GM12878 (cell line): ENCODE data around the gene LCMT1. TPM values are rescaled to one million over a fixed set of nuclear protein-coding genes. Genes with fewer than 3 reads are reported as not detected.

Experiments
- ATAC-seq: fragments of 200-7000 bp; cut with Tn5 transposase; 3 replicates; pipeline ENCODE4 v1.9.1; 2020; ENCODE audit warnings: mild to moderate bottlenecking, moderate library complexity
- BruUV-seq: library from RNA; stranded (reverse); fragments of 400-500 nt; replicated peaks from 2 replicates; lab custom pipeline; 2021; lab: Mats Ljungman, UMichigan
- CTCF ChIA-PET: fragments of 300-600 bp; sonication (Branson Sonifier 250); formaldehyde crosslinking; extraction: SDS; loops from one replicate; lab custom pipeline; 2021; ENCODE audit warnings: inconsistent platforms; lab: Yijun Ruan, JAX
- POLR2A ChIA-PET: fragments of 350-600 bp; formaldehyde crosslinking; extraction: SDS; loops from one replicate; lab custom pipeline; 2021; ENCODE audit warnings: inconsistent platforms; lab: Charles Lee
- RAD21 ChIA-PET: fragments of 300-600 bp; sonication (Branson Sonifier 250); formaldehyde crosslinking; loops from one replicate; lab custom pipeline; 2023; ENCODE audit warnings: antibody characterized with exemption; ENCODE audit not compliant: unreplicated experiment; lab: Charles Lee
- SMC1A ChIA-PET: fragments of 300-600 bp; sonication (Branson Sonifier 250); formaldehyde crosslinking; loops from one replicate; lab custom pipeline; 2023; ENCODE audit not compliant: unreplicated experiment, uncharacterized antibody; lab: Charles Lee
- DNase-seq: peaks from one replicate; pipeline ENCODE4 v3.0.0-alpha.2; 2011; ENCODE audit warnings: low read depth, low spot score
- FAIRE-seq: peaks from 3 replicates; lab custom pipeline; 2011; peaks lifted over from hg19 to GRCh38; lab: Jason Lieb, UNC
- H2AFZ ChIP-seq: 2 replicates; pipeline ENCODE4 v1.6.0; 2011; ENCODE audit warnings: low read depth, low read length, control low read depth; ENCODE audit not compliant: control insufficient read depth
- H3K27ac ChIP-seq: 2 replicates; pipeline ENCODE4 v1.5.1; 2011; ENCODE audit warnings: control low read depth; ENCODE audit not compliant: control insufficient read depth, insufficient read depth
- H3K27me3 ChIP-seq, 2 experiments: replicated peaks in 1 of 2; 2 replicates each; pipeline versions ENCODE4 v1.6.0 to v1.6.1; 2011; ENCODE audit warnings: low read length in 1 of 2; ENCODE audit not compliant: control insufficient read depth in 2 of 2, insufficient read depth in 2 of 2
- H3K36me3 ChIP-seq, 2 experiments: 2 replicates each; pipeline ENCODE4 v1.5.1; 2011; ENCODE audit warnings: low read length in 1 of 2; ENCODE audit not compliant: control insufficient read depth in 2 of 2, insufficient read depth in 2 of 2
- H3K4me1 ChIP-seq: 2 replicates; pipeline ENCODE4 v1.6.1; 2011; ENCODE audit warnings: mild to moderate bottlenecking, low read length, moderate library complexity, mixed read lengths; ENCODE audit not compliant: control insufficient read depth, insufficient read depth
- H3K4me2 ChIP-seq: 2 replicates; pipeline ENCODE4 v1.6.0; 2011; ENCODE audit warnings: control low read depth; ENCODE audit not compliant: control insufficient read depth, insufficient read depth
- H3K4me3 ChIP-seq: fragments of 200-600 bp; sonication (generic); 2 replicates; pipeline ENCODE4 v1.5.1; 2016
- H3K79me2 ChIP-seq: 2 replicates; pipeline ENCODE4 v1.6.0; 2011; ENCODE audit warnings: low read length; ENCODE audit not compliant: control insufficient read depth, insufficient read depth
- H3K9ac ChIP-seq: 2 replicates; pipeline ENCODE4 v1.8.0; 2011; ENCODE audit warnings: low read length, control low read depth, mixed read lengths; ENCODE audit not compliant: control insufficient read depth, insufficient read depth
- H3K9me3 ChIP-seq: replicated peaks from 3 replicates; pipeline ENCODE4 v1.5.1; 2011; ENCODE audit warnings: mild to moderate bottlenecking, low read length; ENCODE audit not compliant: control insufficient read depth, insufficient read depth
- H4K20me1 ChIP-seq: 2 replicates; pipeline ENCODE4 v1.6.0; 2011; ENCODE audit not compliant: control insufficient read depth, insufficient read depth
- BRCA1 ChIP-seq: IDR thresholded peaks from 2 replicates; pipeline ENCODE4 v1.6.1; 2011; ENCODE audit warnings: low read depth, low read length, improper control_type of control experiment
- CREB1 ChIP-seq: IDR thresholded peaks from 2 replicates; pipeline ENCODE4 v1.6.1; 2012; ENCODE audit warnings: low read depth, mild to moderate bottlenecking, inconsistent platforms
- CREM ChIP-seq: IDR thresholded peaks from 2 replicates; pipeline ENCODE4 v1.6.1; 2014; ENCODE audit warnings: antibody characterized with exemption, low read depth
- GABPA ChIP-seq: IDR thresholded peaks from 2 replicates; pipeline ENCODE4 v1.6.1; 2014; ENCODE audit warnings: antibody characterized with exemption, low read depth, mild to moderate bottlenecking, inconsistent platforms
- KLF5 ChIP-seq: fragments of 450-650 bp; IDR thresholded peaks from 2 replicates; pipeline ENCODE4 v1.6.1; 2014; ENCODE audit warnings: mild to moderate bottlenecking; ENCODE audit not compliant: partially characterized antibody
- NFYA ChIP-seq: IDR thresholded peaks from 2 replicates; pipeline ENCODE4 v1.6.1; 2011; ENCODE audit warnings: low read depth, mild to moderate bottlenecking, low read length, improper control_type of control experiment, borderline replicate concordance
- NR2C1 ChIP-seq: fragments of 450-650 bp; IDR thresholded peaks from 2 replicates; pipeline ENCODE4 v1.6.1; 2017; ENCODE audit warnings: antibody characterized with exemption, mild to moderate bottlenecking, moderate library complexity
- NR2C2 ChIP-seq: IDR thresholded peaks from 2 replicates; pipeline ENCODE4 v1.6.1; 2011; ENCODE audit warnings: borderline replicate concordance, low read depth; ENCODE audit not compliant: control insufficient read depth, insufficient read length
- TAF1 ChIP-seq: IDR thresholded peaks from 2 replicates; pipeline ENCODE4 v1.6.1; 2011; ENCODE audit warnings: mild to moderate bottlenecking, low read depth, low read length, borderline replicate concordance
- WGBS: methylation state at CpG from one replicate; pipeline ENCODE4 v1.1.6; 2016; ENCODE audit warnings: low lambda C conversion rate; ENCODE audit not compliant: insufficient replicate concordance, insufficient coverage; ENCODE audit errors: missing lambda C conversion rate; 5-methylcytosine and 5-hydroxymethylcytosine counted together
- in situ Hi-C: fragments of 300-500 bp; cut with MboI; formaldehyde crosslinking; loops from 9 replicates; pipeline ENCODE4 v1.14.3; 2018; ENCODE audit warnings: mixed read lengths
- intact Hi-C: fragments of 100-400 bp; cut with micrococcal nuclease; formaldehyde crosslinking; loops from one replicate; pipeline ENCODE4 v1.14.2; 2022; ENCODE audit not compliant: unreplicated experiment
- polyA plus RNA-seq, 11 experiments: library from polyadenylated mRNA; depleted of rRNA in 4 of 11; unstranded in 6 of 11; stranded (reverse) in 5 of 11; fragments of >200 nt; fragmentation: Nextera tagmentation in 4 of 11; fragmentation: Illumina TruSeq in 1 of 11; extraction: Ambion mirVana in 4 of 11; extraction: Trizol in 1 of 11; gene quantifications; 1 replicate in 1 of 11; 2 replicates in 10 of 11; pipeline versions ENCODE4 v1.2.1 to v1.2.3, GENCODE V29; 2011 to 2016; ENCODE audit warnings: inconsistent platforms in 2 of 11, missing spikeins in 2 of 11, low read depth in 1 of 11
- total RNA-seq, 4 experiments: library from RNA; depleted of rRNA in 3 of 4; stranded (reverse); fragments of >200 nt in 3 of 4; fragmentation: Illumina TruSeq in 1 of 4; extraction: Trizol in 1 of 4; gene quantifications; 2 replicates each; pipeline versions ENCODE4 v1.2.1 to v1.2.3, GENCODE V29; 2013 to 2021
- TF ChIP-seq, protein P1 (sequence below): fragments of 450-650 bp; IDR thresholded peaks from 2 replicates; pipeline ENCODE4 v1.6.1; 2017; ENCODE audit warnings: mild to moderate bottlenecking, moderate library complexity
- TF ChIP-seq, protein P2 (sequence below): fragments of 450-650 bp; IDR thresholded peaks from 2 replicates; pipeline ENCODE4 v1.6.1; 2016; ENCODE audit warnings: mild to moderate bottlenecking
- TF ChIP-seq, protein P3 (sequence below): IDR thresholded peaks from 2 replicates; pipeline ENCODE4 v1.6.1; 2012; ENCODE audit warnings: low read depth, low read length, improper control_type of control experiment
- TF ChIP-seq, protein P4 (sequence below): fragments of 450-650 bp; IDR thresholded peaks from 2 replicates; pipeline ENCODE4 v1.6.1; 2017; ENCODE audit warnings: mild to moderate bottlenecking
- TF ChIP-seq, protein P5 (sequence below), 3 experiments: IDR thresholded peaks in 2 of 3; conservative IDR thresholded peaks in 1 of 3; 2 replicates each; pipeline ENCODE4 v1.5.1; 2011; ENCODE audit warnings: low read depth in 3 of 3, low read length in 3 of 3, mild to moderate bottlenecking in 3 of 3, control low read depth in 2 of 3, moderate library complexity in 2 of 3, inconsistent platforms in 1 of 3, mixed read lengths in 1 of 3; ENCODE audit not compliant: control insufficient read depth in 2 of 3, insufficient read depth in 1 of 3; ENCODE audit errors: extremely low read depth in 1 of 3

LCMT1 gene
- total and polyA plus RNA-seq, 10 of the 15 experiments (the other 5 are each of a cell fraction or from before 2014, with no cell fraction given), result 19.7 to 51.2 (median 32.6) TPM

DNA sequence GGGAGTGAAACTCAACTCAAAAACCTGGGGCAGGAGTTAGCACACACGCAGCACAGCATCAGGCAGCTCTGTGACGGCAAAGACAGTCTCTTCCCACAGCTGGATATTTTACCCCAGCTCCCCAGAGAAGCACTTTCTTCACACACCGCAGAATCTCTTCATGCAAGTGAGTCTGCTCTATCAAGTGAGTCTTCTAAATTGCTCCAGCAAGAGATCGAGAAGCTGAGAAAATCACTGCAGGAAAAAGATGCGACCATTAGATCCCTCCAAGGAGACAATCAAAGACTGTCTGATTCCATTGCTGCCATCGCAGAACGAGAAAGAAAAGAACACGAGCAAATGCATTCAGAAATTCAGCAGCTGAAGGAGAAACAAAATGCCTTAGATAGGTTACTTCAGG, 16.9 kb upstream of the LCMT1 start (continued):
- TF ChIP-seq, protein P1, sequence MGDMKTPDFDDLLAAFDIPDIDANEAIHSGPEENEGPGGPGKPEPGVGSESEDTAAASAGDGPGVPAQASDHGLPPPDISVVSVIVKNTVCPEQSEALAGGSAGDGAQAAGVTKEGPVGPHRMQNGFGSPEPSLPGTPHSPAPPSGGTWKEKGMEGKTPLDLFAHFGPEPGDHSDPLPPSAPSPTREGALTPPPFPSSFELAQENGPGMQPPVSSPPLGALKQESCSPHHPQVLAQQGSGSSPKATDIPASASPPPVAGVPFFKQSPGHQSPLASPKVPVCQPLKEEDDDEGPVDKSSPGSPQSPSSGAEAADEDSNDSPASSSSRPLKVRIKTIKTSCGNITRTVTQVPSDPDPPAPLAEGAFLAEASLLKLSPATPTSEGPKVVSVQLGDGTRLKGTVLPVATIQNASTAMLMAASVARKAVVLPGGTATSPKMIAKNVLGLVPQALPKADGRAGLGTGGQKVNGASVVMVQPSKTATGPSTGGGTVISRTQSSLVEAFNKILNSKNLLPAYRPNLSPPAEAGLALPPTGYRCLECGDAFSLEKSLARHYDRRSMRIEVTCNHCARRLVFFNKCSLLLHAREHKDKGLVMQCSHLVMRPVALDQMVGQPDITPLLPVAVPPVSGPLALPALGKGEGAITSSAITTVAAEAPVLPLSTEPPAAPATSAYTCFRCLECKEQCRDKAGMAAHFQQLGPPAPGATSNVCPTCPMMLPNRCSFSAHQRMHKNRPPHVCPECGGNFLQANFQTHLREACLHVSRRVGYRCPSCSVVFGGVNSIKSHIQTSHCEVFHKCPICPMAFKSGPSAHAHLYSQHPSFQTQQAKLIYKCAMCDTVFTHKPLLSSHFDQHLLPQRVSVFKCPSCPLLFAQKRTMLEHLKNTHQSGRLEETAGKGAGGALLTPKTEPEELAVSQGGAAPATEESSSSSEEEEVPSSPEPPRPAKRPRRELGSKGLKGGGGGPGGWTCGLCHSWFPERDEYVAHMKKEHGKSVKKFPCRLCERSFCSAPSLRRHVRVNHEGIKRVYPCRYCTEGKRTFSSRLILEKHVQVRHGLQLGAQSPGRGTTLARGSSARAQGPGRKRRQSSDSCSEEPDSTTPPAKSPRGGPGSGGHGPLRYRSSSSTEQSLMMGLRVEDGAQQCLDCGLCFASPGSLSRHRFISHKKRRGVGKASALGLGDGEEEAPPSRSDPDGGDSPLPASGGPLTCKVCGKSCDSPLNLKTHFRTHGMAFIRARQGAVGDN, result no peak
- TF ChIP-seq CREM (no peak), GABPA (no peak), TAF1 (no peak), KLF5 (no peak), CREB1 (no peak)

DNA sequence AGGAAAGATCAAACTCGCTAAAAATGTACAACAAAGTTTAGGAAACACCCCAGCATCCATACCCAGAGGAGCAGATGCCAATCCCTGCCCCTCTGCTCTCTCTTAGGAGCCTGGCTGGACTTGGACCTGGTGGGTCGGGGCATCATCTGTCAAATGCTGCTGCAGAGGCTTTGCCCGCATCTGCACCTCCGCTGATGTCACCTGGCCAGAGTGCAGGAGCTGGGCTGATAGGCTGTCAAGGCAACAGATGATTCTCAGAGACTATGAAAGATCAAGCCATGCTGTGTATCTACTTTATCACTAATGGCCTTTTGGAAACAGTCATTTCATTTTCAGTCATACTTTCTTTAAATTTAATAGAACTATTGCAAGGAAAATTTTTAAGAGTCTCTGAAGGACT, 15.9 kb upstream of the LCMT1 start:
- POLR2A ChIA-PET, result no interaction called here
- ATAC-seq (no peak), FAIRE-seq (no peak), DNase-seq (no peak)
- in situ Hi-C loops, result no loop called here
- Histone ChIP-seq H3K4me2 (no peak overlapping the region), H3K9me3 (no peaks in the 10 kb centered on the region), H3K27ac (no peak overlapping the region), H3K4me1 (peaks cover 23% of the 10 kb centered on the region), H2AFZ (no peak overlapping the region), H3K27me3 (no peaks in the 10 kb centered on the region), H4K20me1 (no peaks in the 10 kb centered on the region), H3K79me2 (no peaks in the 10 kb centered on the region), H3K36me3 (no peaks in the 10 kb centered on the region), H3K9ac (no peak overlapping the region), H3K4me3 (no peak overlapping the region)
- SMC1A ChIA-PET, result no interaction called here
- RAD21 ChIA-PET, result no interaction called here
- no TSS peak for BruUV-seq
- intact Hi-C loops, result no loop called here
- 85% methylated on average over 4 of the region's 4 CpGs for WGBS
- CTCF ChIA-PET, result no interaction called here
- TF ChIP-seq NR2C2 (no peak), NFYA (no peak), NR2C1 (no peak), BRCA1 (no peak), CREB1 (no peak)
- TF ChIP-seq, protein P2, sequence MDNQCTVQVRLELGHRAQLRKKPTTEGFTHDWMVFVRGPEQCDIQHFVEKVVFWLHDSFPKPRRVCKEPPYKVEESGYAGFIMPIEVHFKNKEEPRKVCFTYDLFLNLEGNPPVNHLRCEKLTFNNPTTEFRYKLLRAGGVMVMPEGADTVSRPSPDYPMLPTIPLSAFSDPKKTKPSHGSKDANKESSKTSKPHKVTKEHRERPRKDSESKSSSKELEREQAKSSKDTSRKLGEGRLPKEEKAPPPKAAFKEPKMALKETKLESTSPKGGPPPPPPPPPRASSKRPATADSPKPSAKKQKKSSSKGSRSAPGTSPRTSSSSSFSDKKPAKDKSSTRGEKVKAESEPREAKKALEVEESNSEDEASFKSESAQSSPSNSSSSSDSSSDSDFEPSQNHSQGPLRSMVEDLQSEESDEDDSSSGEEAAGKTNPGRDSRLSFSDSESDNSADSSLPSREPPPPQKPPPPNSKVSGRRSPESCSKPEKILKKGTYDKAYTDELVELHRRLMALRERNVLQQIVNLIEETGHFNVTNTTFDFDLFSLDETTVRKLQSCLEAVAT, result no peak
- TF ChIP-seq, protein P3, sequence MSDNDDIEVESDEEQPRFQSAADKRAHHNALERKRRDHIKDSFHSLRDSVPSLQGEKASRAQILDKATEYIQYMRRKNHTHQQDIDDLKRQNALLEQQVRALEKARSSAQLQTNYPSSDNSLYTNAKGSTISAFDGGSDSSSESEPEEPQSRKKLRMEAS, result no peak
- TF ChIP-seq, protein P4, sequence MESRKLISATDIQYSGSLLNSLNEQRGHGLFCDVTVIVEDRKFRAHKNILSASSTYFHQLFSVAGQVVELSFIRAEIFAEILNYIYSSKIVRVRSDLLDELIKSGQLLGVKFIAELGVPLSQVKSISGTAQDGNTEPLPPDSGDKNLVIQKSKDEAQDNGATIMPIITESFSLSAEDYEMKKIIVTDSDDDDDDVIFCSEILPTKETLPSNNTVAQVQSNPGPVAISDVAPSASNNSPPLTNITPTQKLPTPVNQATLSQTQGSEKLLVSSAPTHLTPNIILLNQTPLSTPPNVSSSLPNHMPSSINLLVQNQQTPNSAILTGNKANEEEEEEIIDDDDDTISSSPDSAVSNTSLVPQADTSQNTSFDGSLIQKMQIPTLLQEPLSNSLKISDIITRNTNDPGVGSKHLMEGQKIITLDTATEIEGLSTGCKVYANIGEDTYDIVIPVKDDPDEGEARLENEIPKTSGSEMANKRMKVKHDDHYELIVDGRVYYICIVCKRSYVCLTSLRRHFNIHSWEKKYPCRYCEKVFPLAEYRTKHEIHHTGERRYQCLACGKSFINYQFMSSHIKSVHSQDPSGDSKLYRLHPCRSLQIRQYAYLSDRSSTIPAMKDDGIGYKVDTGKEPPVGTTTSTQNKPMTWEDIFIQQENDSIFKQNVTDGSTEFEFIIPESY, result no peak
- TF ChIP-seq, protein P5, sequence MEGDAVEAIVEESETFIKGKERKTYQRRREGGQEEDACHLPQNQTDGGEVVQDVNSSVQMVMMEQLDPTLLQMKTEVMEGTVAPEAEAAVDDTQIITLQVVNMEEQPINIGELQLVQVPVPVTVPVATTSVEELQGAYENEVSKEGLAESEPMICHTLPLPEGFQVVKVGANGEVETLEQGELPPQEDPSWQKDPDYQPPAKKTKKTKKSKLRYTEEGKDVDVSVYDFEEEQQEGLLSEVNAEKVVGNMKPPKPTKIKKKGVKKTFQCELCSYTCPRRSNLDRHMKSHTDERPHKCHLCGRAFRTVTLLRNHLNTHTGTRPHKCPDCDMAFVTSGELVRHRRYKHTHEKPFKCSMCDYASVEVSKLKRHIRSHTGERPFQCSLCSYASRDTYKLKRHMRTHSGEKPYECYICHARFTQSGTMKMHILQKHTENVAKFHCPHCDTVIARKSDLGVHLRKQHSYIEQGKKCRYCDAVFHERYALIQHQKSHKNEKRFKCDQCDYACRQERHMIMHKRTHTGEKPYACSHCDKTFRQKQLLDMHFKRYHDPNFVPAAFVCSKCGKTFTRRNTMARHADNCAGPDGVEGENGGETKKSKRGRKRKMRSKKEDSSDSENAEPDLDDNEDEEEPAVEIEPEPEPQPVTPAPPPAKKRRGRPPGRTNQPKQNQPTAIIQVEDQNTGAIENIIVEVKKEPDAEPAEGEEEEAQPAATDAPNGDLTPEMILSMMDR (IDR thresholded peaks at IDR 0.05 in 2 of 3, conservative IDR thresholded peaks at IDR 0.05 in 1 of 3; ENCODE audit: control insufficient read depth in 2 of 3, extremely low read depth in 1 of 3, insufficient read depth in 1 of 3, low read depth in 3 of 3, low read length in 3 of 3), result no peak
